ENCODE results near the gene CENPM.

CENPM gene

DNA sequence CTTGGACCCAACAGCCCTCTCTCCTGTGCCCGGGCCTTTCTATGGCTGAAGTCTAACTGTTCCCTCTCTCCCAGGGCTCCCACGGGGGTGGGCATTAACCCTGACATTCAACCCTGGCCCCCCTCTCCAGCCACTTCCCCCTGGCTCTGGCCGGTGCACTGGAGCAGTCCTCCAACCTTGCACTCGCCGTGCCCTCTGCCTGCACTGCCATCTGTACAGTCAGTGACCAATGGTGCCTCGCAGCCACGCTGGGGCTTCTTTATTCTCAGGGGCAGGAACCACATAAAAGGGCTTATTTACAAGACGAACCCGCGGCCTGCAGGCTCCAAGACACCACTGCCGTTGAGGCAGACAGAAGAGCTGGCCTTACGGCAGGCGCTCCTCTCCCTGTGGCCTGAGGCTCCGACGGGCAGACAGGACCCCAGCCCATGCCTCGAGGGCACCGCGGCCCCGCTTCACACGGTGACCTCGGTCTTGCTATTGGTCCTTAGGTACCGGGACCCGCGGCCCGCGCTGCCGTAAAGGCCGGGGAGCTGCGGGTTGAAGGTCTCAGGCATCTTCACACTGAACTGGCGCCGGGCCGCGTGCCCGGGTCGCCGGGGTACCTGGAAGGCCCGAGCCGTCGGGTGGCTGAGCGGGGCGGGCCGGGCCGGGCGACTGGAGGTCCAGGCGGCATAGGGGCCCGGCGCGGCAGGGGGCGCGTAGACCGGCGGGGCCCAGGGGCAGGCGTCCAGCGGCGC lies 37.5 kb downstream of the CENPM start:
- TF ChIP-seq, protein P1, sequence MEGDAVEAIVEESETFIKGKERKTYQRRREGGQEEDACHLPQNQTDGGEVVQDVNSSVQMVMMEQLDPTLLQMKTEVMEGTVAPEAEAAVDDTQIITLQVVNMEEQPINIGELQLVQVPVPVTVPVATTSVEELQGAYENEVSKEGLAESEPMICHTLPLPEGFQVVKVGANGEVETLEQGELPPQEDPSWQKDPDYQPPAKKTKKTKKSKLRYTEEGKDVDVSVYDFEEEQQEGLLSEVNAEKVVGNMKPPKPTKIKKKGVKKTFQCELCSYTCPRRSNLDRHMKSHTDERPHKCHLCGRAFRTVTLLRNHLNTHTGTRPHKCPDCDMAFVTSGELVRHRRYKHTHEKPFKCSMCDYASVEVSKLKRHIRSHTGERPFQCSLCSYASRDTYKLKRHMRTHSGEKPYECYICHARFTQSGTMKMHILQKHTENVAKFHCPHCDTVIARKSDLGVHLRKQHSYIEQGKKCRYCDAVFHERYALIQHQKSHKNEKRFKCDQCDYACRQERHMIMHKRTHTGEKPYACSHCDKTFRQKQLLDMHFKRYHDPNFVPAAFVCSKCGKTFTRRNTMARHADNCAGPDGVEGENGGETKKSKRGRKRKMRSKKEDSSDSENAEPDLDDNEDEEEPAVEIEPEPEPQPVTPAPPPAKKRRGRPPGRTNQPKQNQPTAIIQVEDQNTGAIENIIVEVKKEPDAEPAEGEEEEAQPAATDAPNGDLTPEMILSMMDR (IDR thresholded peaks at IDR 0.05; ENCODE audit: low read length, missing control alignments), result no peak
- H3K4me3 ChIP-seq (replicated peaks; ENCODE audit: low read depth, low read length), result no peak overlapping the region
- no peak for DNase-seq (ENCODE audit: low read depth)

GRCh38 chr22:41908411-41909309 lies 38.3 kb downstream of the CENPM start:
- TF ChIP-seq, protein P1 (IDR thresholded peaks at IDR 0.05; ENCODE audit: low read length, missing control alignments), result no peak
- no peak for DNase-seq (ENCODE audit: low read depth)
- no peak overlapping the region for H3K4me3 ChIP-seq (replicated peaks; ENCODE audit: low read depth, low read length)

DNA sequence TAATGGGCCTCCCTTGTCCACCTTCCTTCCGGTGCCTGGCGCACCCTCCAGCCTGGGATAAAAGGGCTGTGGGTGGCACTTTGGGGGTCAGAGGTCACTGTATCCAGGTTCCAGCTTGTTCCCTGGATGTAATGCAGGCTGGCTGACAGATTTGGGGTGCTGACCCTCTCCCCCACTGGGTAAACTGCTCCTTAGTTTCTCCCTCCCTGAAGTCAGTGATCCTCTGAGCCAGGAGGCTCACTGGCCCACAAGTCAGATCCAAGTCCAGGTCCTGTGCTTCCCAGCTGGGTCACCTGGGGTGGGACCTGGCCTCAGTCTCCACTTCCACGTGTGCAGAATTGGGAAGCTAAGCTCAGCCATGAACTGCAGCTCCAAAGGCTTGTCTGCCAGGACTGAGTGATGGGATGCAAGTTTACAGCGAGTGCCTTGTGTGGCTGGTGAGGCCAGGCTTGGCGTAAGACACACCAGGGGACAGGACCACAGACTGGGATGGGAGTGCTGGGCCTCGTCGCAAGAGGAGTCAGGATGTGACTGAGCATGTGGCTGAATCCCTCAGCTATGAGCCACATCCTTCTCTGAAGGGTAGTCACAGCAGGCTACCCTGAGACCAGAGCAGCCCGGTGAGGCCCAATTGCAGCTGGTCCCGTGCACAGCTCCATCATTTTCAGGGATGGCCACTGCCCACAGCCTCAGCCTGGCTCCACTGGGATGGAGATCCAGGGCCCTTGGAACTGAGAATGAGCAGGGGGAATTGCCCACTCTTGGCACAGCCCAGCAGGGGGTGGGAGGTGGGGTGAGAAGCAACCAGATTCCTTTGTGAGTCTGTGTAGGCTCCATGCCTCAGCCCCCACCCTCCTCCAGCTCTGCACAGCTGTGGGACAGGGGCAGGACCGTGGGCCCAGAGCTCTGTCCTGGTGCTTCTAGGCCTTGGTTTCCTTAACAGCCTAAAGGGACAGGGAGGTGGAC lies 39.2 kb downstream of the CENPM start:
- TF ChIP-seq, protein P1 (IDR thresholded peaks at IDR 0.05; ENCODE audit: low read length, missing control alignments), result no peak
- H3K4me3 ChIP-seq (replicated peaks; ENCODE audit: low read depth, low read length), result no peak overlapping the region

GRCh38 chr22:41906822-41907221 lies 40.1 kb downstream of the CENPM start:
- DNase-seq (ENCODE audit: low read depth), result no peak
- TF ChIP-seq, protein P1 (IDR thresholded peaks at IDR 0.05; ENCODE audit: low read length, missing control alignments), result no peak
- no peak overlapping the region for H3K4me3 ChIP-seq (replicated peaks; ENCODE audit: low read depth, low read length)

More for the DNA sequence above, 39.2 kb downstream of the CENPM start:
- DNase-seq (ENCODE audit: low read depth), result no peak

GRCh38 chr22:41905411-41906202 lies 41.3 kb downstream of the CENPM start:
- DNase-seq (ENCODE audit: low read depth), result no peak

More at GRCh38 chr22:41905411-41906202, 41.3 kb downstream of the CENPM start:
- TF ChIP-seq, protein P1 (IDR thresholded peaks at IDR 0.05; ENCODE audit: low read length, missing control alignments), result no peak
- no peak overlapping the region for H3K4me3 ChIP-seq (replicated peaks; ENCODE audit: low read depth, low read length)

Data from fibroblast of pulmonary artery (primary cell).